Measurements from ENCODE around the gene TAPBPL. TPM values are rescaled to one million over a fixed set of nuclear protein-coding genes. Genes with fewer than 3 reads are reported as not detected.

TAPBPL gene
- total and polyA plus RNA-seq, 2 of the 13 experiments (the other 11 are each of a cell fraction or from before 2014, with no cell fraction given), result 10.0 to 14.5 TPM

DNA sequence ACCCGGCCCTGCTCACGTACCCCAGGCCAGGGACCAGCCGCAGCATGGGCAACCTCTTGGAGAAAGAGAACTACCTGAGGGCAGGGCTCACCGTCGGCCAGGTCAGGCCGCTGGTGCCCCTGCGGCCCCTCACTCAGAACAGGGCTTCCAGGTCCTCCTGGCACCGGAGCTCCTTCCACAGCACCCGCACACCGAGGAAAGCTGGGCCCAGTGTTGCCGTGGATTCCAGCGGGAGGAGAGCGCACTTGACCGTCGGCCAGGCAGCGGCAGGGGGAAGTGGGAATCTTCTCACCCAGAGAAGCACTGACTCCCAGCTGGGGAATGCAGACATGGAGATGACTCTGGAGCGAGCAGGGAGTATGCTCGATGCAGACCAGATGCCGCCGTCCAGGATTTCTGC is 26.6 kb downstream of the TAPBPL start:
- BruUV-seq (replicated peaks), result no TSS peak
- Histone ChIP-seq H3K9ac (ENCODE audit: insufficient read depth, low read depth, low read length) (no peak overlapping the region), H4K20me1 (ENCODE audit: insufficient read depth, low read length) (no peaks in the 10 kb centered on the region), H2AFZ (ENCODE audit: low read length) (no peak overlapping the region), H3K36me3 (replicated peaks in 1 of 2; ENCODE audit: control insufficient read depth in 1 of 2, insufficient read depth in 2 of 2, low read length in 2 of 2) (no peaks in the 10 kb centered on the region), H3K9me3 (ENCODE audit: low read length) (no peaks in the 10 kb centered on the region), H3K4me1 (ENCODE audit: insufficient read depth, low read length) (peaks cover 17% of the 10 kb centered on the region), H3K4me2 (ENCODE audit: low read depth, low read length) (no peak overlapping the region), H3K27me3 (ENCODE audit: control insufficient read depth in 1 of 2, insufficient read depth in 2 of 2, low read length in 2 of 2) (peaks cover 1 to 19% of the 10 kb centered on the region in 2 experiments; a peak in 2 of 5 replicates), H3K79me2 (ENCODE audit: insufficient read depth, low read length) (no peaks in the 10 kb centered on the region), H3K4me3 (replicated peaks in 1 of 3; ENCODE audit: insufficient read depth in 1 of 3, low read depth in 2 of 3, low read length in 3 of 3) (no peak overlapping the region), H3K27ac (ENCODE audit: extremely low read length, insufficient read depth, low read length) (no peak overlapping the region)
- WGBS (ENCODE audit: low lambda C conversion rate), result 67% methylated on average over 13 of the region's 20 CpGs
- POLR2A ChIA-PET, result no interaction called here
- ATAC-seq, result peak; percentile 28
- no peak for FAIRE-seq
- CTCF ChIA-PET (ENCODE audit: low intra/inter-chr PET ratio, low total read pairs), result no interaction called here
- no peak for DNase-seq (ENCODE audit: low spot score)
- in situ Hi-C loops (cut with HindIII; ENCODE audit: extremely low pct_ligation_motif_present, low pct_unique_long_range_greater_than_20kb) (no loop called here), intact Hi-C loops (cut with micrococcal nuclease; ENCODE audit: unreplicated experiment) (loop anchor here (10.0 kb wide), 1 partner anchor 56 kb away; the partner anchor contains the start of gene GAPDH)
- TF ChIP-seq ZBTB42 (CRISPR knock-in tag; IDR thresholded peaks at IDR 0.05) (no peak), ZNF790 (CRISPR knock-in tag; IDR thresholded peaks at IDR 0.05; ENCODE audit: borderline replicate concordance) (no peak), ZNF33A (CRISPR knock-in tag; IDR thresholded peaks at IDR 0.05; ENCODE audit: borderline replicate concordance) (no peak), HNF1A (IDR thresholded peaks at IDR 0.05; ENCODE audit: low read depth) (no peak), HNF1A (CRISPR knock-in tag; IDR thresholded peaks at IDR 0.05; ENCODE audit: borderline replicate concordance) (no peak), MEIS1 (CRISPR knock-in tag; IDR thresholded peaks at IDR 0.05; ENCODE audit: borderline replicate concordance) (no peak), DZIP1 (CRISPR knock-in tag; IDR thresholded peaks at IDR 0.05) (no peak), REPIN1 (CRISPR knock-in tag; IDR thresholded peaks at IDR 0.05; ENCODE audit: borderline replicate concordance, low read depth) (no peak), ZFP36 (IDR thresholded peaks at IDR 0.05; ENCODE audit: borderline replicate concordance, low read depth, low read length, partially characterized antibody) (no peak), SYNCRIP (IDR thresholded peaks at IDR 0.05; ENCODE audit: insufficient read depth, low read depth, low read length) (no peak), RELA (CRISPR knock-in tag; IDR thresholded peaks at IDR 0.05) (no peak), ZIK1 (CRISPR knock-in tag; IDR thresholded peaks at IDR 0.05; ENCODE audit: borderline replicate concordance, low read depth) (no peak), FOXK1 (CRISPR knock-in tag; IDR thresholded peaks at IDR 0.05; ENCODE audit: borderline replicate concordance, low read depth) (no peak), ARNT2 (CRISPR knock-in tag; IDR thresholded peaks at IDR 0.05; ENCODE audit: low read depth) (no peak), ZBTB33 (CRISPR knock-in tag; IDR thresholded peaks at IDR 0.05) (no peak), ATM (IDR thresholded peaks at IDR 0.05; ENCODE audit: borderline replicate concordance) (no peak), AGO2 (optimal IDR thresholded peaks at IDR 0.05; ENCODE audit: low read depth, low read length) (no peak)

Data from HepG2 (cell line).